Measurements from ENCODE around the gene FAM131A. TPM values are rescaled to one million over a fixed set of nuclear protein-coding genes. Genes with fewer than 3 reads are reported as not detected.

Gene FAM131A
- total RNA-seq, 1 experiment from 2014 or later: 14.4 TPM

GRCh38 chr3:184322731-184323487 is 14.5 kb upstream of the FAM131A start:
- Histone ChIP-seq H3K23ac (ENCODE audit: insufficient read length, low read depth, low read length) (no peak overlapping the region), H2BK15ac (ENCODE audit: low read depth, low read length) (no peak overlapping the region), H3K23me2 (ENCODE audit: insufficient read length, low read depth, low read length, poor library complexity, severe bottlenecking) (no peaks in the 10 kb centered on the region), H3K18ac (ENCODE audit: insufficient read length, low read depth, low read length) (no peak overlapping the region), H4K5ac (ENCODE audit: insufficient read length, low read depth, low read length) (no peak overlapping the region), H3K79me2 (ENCODE audit: insufficient read depth, low read length) (peaks cover 10% of the 10 kb centered on the region), H3K27ac (ENCODE audit: insufficient read length, low read depth, low read length) (no peak overlapping the region), H4K8ac (replicated peaks; ENCODE audit: insufficient read length, low read depth, low read length) (no peak overlapping the region), H3T11ph (ENCODE audit: low read length) (no peak overlapping the region), H3K14ac (ENCODE audit: insufficient read depth, low read length) (no peak overlapping the region), H3K56ac (ENCODE audit: insufficient read length, low read depth, low read length) (no peak overlapping the region), H2BK12ac (ENCODE audit: insufficient read length, low read depth, low read length) (no peak overlapping the region), H4K91ac (ENCODE audit: insufficient read length, low read depth, low read length) (no peak overlapping the region), H3K9ac (ENCODE audit: extremely low read depth, insufficient read length, low read length) (no peak overlapping the region), H4K20me1 (ENCODE audit: control insufficient read depth, insufficient read depth, insufficient read length) (no peaks in the 10 kb centered on the region), H3K79me1 (ENCODE audit: insufficient read depth, low read depth, low read length, poor library complexity, severe bottlenecking) (peaks cover 6% of the 10 kb centered on the region), H3K9me3 (ENCODE audit: control insufficient read depth, low read depth, low read length) (no peaks in the 10 kb centered on the region), H2BK5ac (ENCODE audit: insufficient read length, low read length) (no peak overlapping the region), H3K4me1 (ENCODE audit: insufficient read depth, low read length) (no peaks in the 10 kb centered on the region), H3K27me3 (ENCODE audit: insufficient read depth, low read length) (no peaks in the 10 kb centered on the region), H2BK120ac (ENCODE audit: low read depth, low read length, poor library complexity, severe bottlenecking) (no peak overlapping the region), H3K4ac (ENCODE audit: low read depth, low read length) (no peak overlapping the region), H2AFZ (ENCODE audit: low read length) (no peak overlapping the region), H3K4me2 (ENCODE audit: insufficient read depth, insufficient read length, low read length) (no peak overlapping the region), H2BK20ac (ENCODE audit: low read depth, low read length, poor library complexity, severe bottlenecking) (no peak overlapping the region), H2AK5ac (ENCODE audit: insufficient read length, low read length) (no peak overlapping the region)
- no CpG with 5 or more reads among the region's 20 CpGs for WGBS (ENCODE audit: extremely low coverage, insufficient read length, low lambda C conversion rate)
- DNase-seq: no peak
- Mint-ChIP-seq H3K9me3 (no peaks in the 10 kb centered on the region), H3K4me3 (no peak overlapping the region), H3K27me3 (ENCODE audit: low read depth) (no peaks in the 10 kb centered on the region; the same call in none of the 2 replicates), H3K36me3 (ENCODE audit: insufficient read depth in 1 of 3, low read depth in 3 of 3) (peaks cover 81 to 96% (median 91%) of the 10 kb centered on the region in 3 experiments), H3K4me1 (peaks cover 6 to 7% of the 10 kb centered on the region in 2 experiments), H3K27ac (peak overlapping the region in 1 of 3 experiments; percentile 24; a peak in 1 of 7 replicates)
- no peak for TF ChIP-seq CTCF (conservative IDR thresholded peaks at IDR 0.05)

All from H9 (cell line).